Measurements from ENCODE around the gene TRPM2.

GRCh38 chr21:44392916-44393315 is 39.5 kb downstream of the TRPM2 start:
- TF ChIP-seq CTCF (IDR thresholded peaks at IDR 0.05) (no peak), REST (IDR thresholded peaks at IDR 0.05; ENCODE audit: insufficient read depth in 1 of 2, low read depth in 2 of 2, low read length in 1 of 2) (no peak), POLR2AphosphoS5 (IDR thresholded peaks at IDR 0.05; ENCODE audit: low read depth, low read length) (no peak), TCF7L2 (IDR thresholded peaks at IDR 0.05; ENCODE audit: low read depth, low read length) (no peak)
